Vagina (tissue), 2 donors: ENCODE measurements around the gene MRI1. TPM values are rescaled to one million over a fixed set of nuclear protein-coding genes. Genes with fewer than 3 reads are reported as not detected.

Experiments used
- DNase-seq, 2 donors: peaks; one replicate each; pipeline ENCODE4 v3.0.0-alpha.2; 2017; ENCODE audit errors: extremely low spot score in 2 of 2
- H3K27ac ChIP-seq: fragments of 200-600 bp; sonication (generic); one replicate; pipeline ENCODE4 v1.5.1; 2019
- H3K27me3 ChIP-seq: fragments of 200-600 bp; sonication (generic); one replicate; pipeline ENCODE4 v1.5.1; 2019
- H3K36me3 ChIP-seq, 2 donors: fragments of 200-600 bp; sonication (generic); one replicate each; pipeline ENCODE4 v1.5.1; 2017 to 2019
- H3K4me1 ChIP-seq: fragments of 200-600 bp; sonication (generic); one replicate; pipeline ENCODE4 v1.5.1; 2019
- H3K4me3 ChIP-seq, 2 donors: fragments of 200-600 bp; sonication (generic); 1 replicate in 1 of 2; 2 replicates in 1 of 2; pipeline ENCODE4 v1.5.1; 2016 to 2019
- H3K9me3 ChIP-seq: fragments of 200-600 bp; sonication (generic); one replicate; pipeline ENCODE4 v1.5.1; 2019
- CTCF ChIP-seq, 3 experiments: fragments of 450-650 bp in 2 of 3; fragments of 200-600 bp in 1 of 3; sonication (generic) in 1 of 3; IDR thresholded peaks; one replicate each; pipeline ENCODE4 v1.5.1; 2017 to 2019; ENCODE audit warnings: antibody characterized with exemption in 3 of 3, mild to moderate bottlenecking in 2 of 3, moderate library complexity in 2 of 3
- POLR2A ChIP-seq, 2 donors: fragments of 450-650 bp; IDR thresholded peaks; one replicate each; pipeline ENCODE4 v1.6.1; 2017; ENCODE audit warnings: antibody characterized with exemption in 2 of 2, mild to moderate bottlenecking in 2 of 2, moderate library complexity in 2 of 2
- POLR2AphosphoS5 ChIP-seq, 2 donors: sonication (generic); formaldehyde crosslinking; IDR thresholded peaks; one replicate each; pipeline ENCODE4 v1.9.0; 2017; ENCODE audit warnings: antibody characterized with exemption in 2 of 2, mild to moderate bottlenecking in 2 of 2, low read depth in 1 of 2; ENCODE audit not compliant: insufficient read depth in 1 of 2
- intact Hi-C: fragments of 100-400 bp; cut with DNase I; formaldehyde crosslinking; loops from one replicate; pipeline ENCODE4 v1.15.1; 2023
- total RNA-seq: library from RNA; depleted of rRNA; stranded (reverse); fragments of >200 nt; gene quantifications from one replicate; pipeline ENCODE4 v1.2.3, GENCODE V29; 2016

The MRI1 gene
- total RNA-seq, 1 donor from 2014 or later: 69.0 TPM

- no peaks in the 10 kb centered on the region for H3K4me1 ChIP-seq
- H3K27me3 ChIP-seq: no peaks in the 10 kb centered on the region
- intact Hi-C loops: no loop called here
- DNase-seq: no peak
- H3K9me3 ChIP-seq: no peaks in the 10 kb centered on the region
- TF ChIP-seq CTCF (IDR thresholded peaks at IDR 0.05): no peak
- no peak for TF ChIP-seq POLR2AphosphoS5 (IDR thresholded peaks at IDR 0.05; ENCODE audit: insufficient read depth in 1 of 2, low read depth in 1 of 2)
- no peak for TF ChIP-seq POLR2A (IDR thresholded peaks at IDR 0.05)
- H3K4me3 ChIP-seq: no peak overlapping the region
- H3K27ac ChIP-seq: no peak overlapping the region
- peaks cover 0 to 30% of the 10 kb centered on the region in 2 donors for H3K36me3 ChIP-seq
Measured at GRCh38 chr19:13808856-13809255, 44.5 kb downstream of the MRI1 start.

GRCh38 chr19:13812544-13812943 lies 48.2 kb downstream of the MRI1 start:
- no peaks in the 10 kb centered on the region for H3K9me3 ChIP-seq
- intact Hi-C loops: no loop called here
- peaks cover 0 to 29% of the 10 kb centered on the region in 2 donors for H3K36me3 ChIP-seq
- H3K4me1 ChIP-seq: no peaks in the 10 kb centered on the region
- no peak for DNase-seq
- H3K4me3 ChIP-seq: no peak overlapping the region
- H3K27ac ChIP-seq: no peak overlapping the region
- TF ChIP-seq POLR2A (IDR thresholded peaks at IDR 0.05) (no peak), POLR2AphosphoS5 (IDR thresholded peaks at IDR 0.05; ENCODE audit: insufficient read depth in 1 of 2, low read depth in 1 of 2) (no peak), CTCF (IDR thresholded peaks at IDR 0.05) (no peak)
- H3K27me3 ChIP-seq: no peaks in the 10 kb centered on the region

- H3K27me3 ChIP-seq: no peaks in the 10 kb centered on the region
- H3K27ac ChIP-seq: no peak overlapping the region
- no peaks in the 10 kb centered on the region for H3K4me1 ChIP-seq
- no peaks in the 10 kb centered on the region for H3K9me3 ChIP-seq
- TF ChIP-seq POLR2A (IDR thresholded peaks at IDR 0.05) (no peak), CTCF (IDR thresholded peaks at IDR 0.05) (no peak), POLR2AphosphoS5 (IDR thresholded peaks at IDR 0.05; ENCODE audit: insufficient read depth in 1 of 2, low read depth in 1 of 2) (no peak)
- peaks cover 0 to 29% of the 10 kb centered on the region in 2 donors for H3K36me3 ChIP-seq
- intact Hi-C loops: no loop called here
- no peak for DNase-seq
- no peak overlapping the region for H3K4me3 ChIP-seq
Measured at GRCh38 chr19:13813147-13813546, 48.8 kb downstream of the MRI1 start.

GRCh38 chr19:13814550-13814949 lies 50.2 kb downstream of the MRI1 start:
- Histone ChIP-seq H3K27me3 (no peaks in the 10 kb centered on the region), H3K4me3 (no peak overlapping the region), H3K36me3 (peaks cover 0 to 17% of the 10 kb centered on the region in 2 donors), H3K27ac (no peak overlapping the region), H3K9me3 (no peaks in the 10 kb centered on the region), H3K4me1 (no peaks in the 10 kb centered on the region)
- intact Hi-C loops: no loop called here
- DNase-seq: no peak
- TF ChIP-seq POLR2A (IDR thresholded peaks at IDR 0.05): no peak

- H3K4me1 ChIP-seq: no peaks in the 10 kb centered on the region
- no peaks in the 10 kb centered on the region for H3K9me3 ChIP-seq
- no peak for DNase-seq
- H3K36me3 ChIP-seq: peaks cover 0 to 15% of the 10 kb centered on the region in 2 donors
- no peaks in the 10 kb centered on the region for H3K27me3 ChIP-seq
- no peak overlapping the region for H3K4me3 ChIP-seq
- intact Hi-C loops: no loop called here
- no peak for TF ChIP-seq POLR2A (IDR thresholded peaks at IDR 0.05)
- TF ChIP-seq POLR2AphosphoS5 (IDR thresholded peaks at IDR 0.05; ENCODE audit: insufficient read depth in 1 of 2, low read depth in 1 of 2): no peak
- TF ChIP-seq CTCF (IDR thresholded peaks at IDR 0.05): no peak
- H3K27ac ChIP-seq: no peak overlapping the region
Measured at GRCh38 chr19:13817018-13817614, 52.8 kb downstream of the MRI1 start.
